ENCODE measurements around the gene PDE4B.

PDE4B gene

GRCh38 chr1:65792669-65793358, at the start of gene PDE4B:
PDE4B (plus strand) TSS chr1:65792895.
- no peak for DNase-seq (ENCODE audit: low read depth in 2 of 2, low spot score in 1 of 2)

- DNase-seq (ENCODE audit: low read depth in 2 of 2, low spot score in 1 of 2): no peak
These were observed 48.0 kb upstream of the PDE4B start for GRCh38 chr1:65744731-65745130.

- DNase-seq (ENCODE audit: low read depth in 2 of 2, low spot score in 1 of 2): no peak
These were observed 40.7 kb upstream of the PDE4B start for GRCh38 chr1:65751961-65752360.

GRCh38 chr1:65756616-65757015, 36.1 kb upstream of the PDE4B start:
- no peak for DNase-seq (ENCODE audit: low read depth in 2 of 2, low spot score in 1 of 2)

GRCh38 chr1:65757531-65757930, 35.2 kb upstream of the PDE4B start:
- no peak for DNase-seq (ENCODE audit: low read depth in 2 of 2, low spot score in 1 of 2)

- DNase-seq (ENCODE audit: low read depth in 2 of 2, low spot score in 1 of 2): no peak
These were observed 34.6 kb upstream of the PDE4B start for GRCh38 chr1:65758128-65758527.

- DNase-seq (ENCODE audit: low read depth in 2 of 2, low spot score in 1 of 2): no peak
These were observed 33.2 kb upstream of the PDE4B start for GRCh38 chr1:65759516-65759915.

GRCh38 chr1:65762081-65762862, 30.4 kb upstream of the PDE4B start:
- no peak for DNase-seq (ENCODE audit: low read depth in 2 of 2, low spot score in 1 of 2)

- DNase-seq (ENCODE audit: low read depth in 2 of 2, low spot score in 1 of 2): no peak
These were observed 28.6 kb upstream of the PDE4B start for GRCh38 chr1:65764052-65764451.

- no peak for DNase-seq (ENCODE audit: low read depth in 2 of 2, low spot score in 1 of 2)
These were observed 27.1 kb upstream of the PDE4B start for GRCh38 chr1:65765631-65766030.

GRCh38 chr1:65769636-65770035, 23.1 kb upstream of the PDE4B start:
- DNase-seq (ENCODE audit: low read depth in 2 of 2, low spot score in 1 of 2): no peak

- DNase-seq (ENCODE audit: low read depth in 2 of 2, low spot score in 1 of 2): no peak
These were observed 20.1 kb upstream of the PDE4B start for GRCh38 chr1:65772607-65773006.

GRCh38 chr1:65773391-65774123, 19.1 kb upstream of the PDE4B start:
- DNase-seq (ENCODE audit: low read depth in 2 of 2, low spot score in 1 of 2): no peak

GRCh38 chr1:65788762-65789161, 3.9 kb upstream of the PDE4B start:
- DNase-seq (ENCODE audit: low read depth in 2 of 2, low spot score in 1 of 2): no peak

GRCh38 chr1:65791396-65791795, 1.3 kb upstream of the PDE4B start:
- no peak for DNase-seq (ENCODE audit: low read depth in 2 of 2, low spot score in 1 of 2)

GRCh38 chr1:65791801-65792668, 660 bp upstream of the PDE4B start:
- DNase-seq (ENCODE audit: low read depth in 2 of 2, low spot score in 1 of 2): no peak

- DNase-seq (ENCODE audit: low read depth in 2 of 2, low spot score in 1 of 2): no peak
These were observed 651 bp downstream of the PDE4B start for GRCh38 chr1:65793359-65793732.

GRCh38 chr1:65795311-65795710, 2.6 kb downstream of the PDE4B start:
- DNase-seq (ENCODE audit: low read depth in 2 of 2, low spot score in 1 of 2): no peak

GRCh38 chr1:65799601-65800000, 6.9 kb downstream of the PDE4B start:
- no peak for DNase-seq (ENCODE audit: low read depth in 2 of 2, low spot score in 1 of 2)

- no peak for DNase-seq (ENCODE audit: low read depth in 2 of 2, low spot score in 1 of 2)
These were observed 11.9 kb downstream of the PDE4B start for GRCh38 chr1:65804584-65804983.

GRCh38 chr1:65812065-65812464, 19.4 kb downstream of the PDE4B start:
- DNase-seq (ENCODE audit: low read depth in 2 of 2, low spot score in 1 of 2): no peak

Measured in stimulated activated CD8-positive, alpha-beta memory T cell treated with anti-CD3 and anti-CD28 coated beads, Interleukin-4, amount 100 ng/mL, for 4 hours (primary cell).